ENCODE results near the gene PDGFB.

The PDGFB gene

DNA sequence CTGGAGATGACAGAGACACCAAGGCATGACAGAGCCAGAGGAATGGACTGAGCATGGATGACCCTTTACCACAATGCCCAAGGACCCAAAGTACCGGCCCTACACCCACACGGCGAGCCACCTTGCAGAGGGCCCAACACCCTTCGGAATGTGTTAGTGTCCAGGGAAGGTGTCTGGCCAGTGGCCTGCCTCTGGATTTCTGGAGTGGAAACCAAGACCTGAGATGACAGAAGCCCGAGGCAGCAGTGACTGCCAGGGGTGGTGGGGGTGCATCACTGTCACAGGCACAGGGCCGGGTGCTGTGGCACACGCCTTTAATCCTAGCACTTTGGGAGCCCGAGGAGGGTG, 28.7 kb downstream of the PDGFB start:
- Histone ChIP-seq H3K4me3 (ENCODE audit: severe bottlenecking) (no peak overlapping the region), H3K9me3 (ENCODE audit: severe bottlenecking) (no peaks in the 10 kb centered on the region), H3K27ac (ENCODE audit: poor library complexity, severe bottlenecking) (peak overlapping the region; percentile 97), H3K27me3 (ENCODE audit: insufficient read depth, poor library complexity, severe bottlenecking) (no peaks in the 10 kb centered on the region), H3K4me1 (ENCODE audit: insufficient read depth, poor library complexity, severe bottlenecking) (peaks cover 36% of the 10 kb centered on the region), H3K36me3 (ENCODE audit: low read depth) (no peaks in the 10 kb centered on the region)
- ATAC-seq (ENCODE audit: low read depth) = no peak
- peak; percentile 19 for DNase-seq (ENCODE audit: low spot score)
- TF ChIP-seq, protein P1, sequence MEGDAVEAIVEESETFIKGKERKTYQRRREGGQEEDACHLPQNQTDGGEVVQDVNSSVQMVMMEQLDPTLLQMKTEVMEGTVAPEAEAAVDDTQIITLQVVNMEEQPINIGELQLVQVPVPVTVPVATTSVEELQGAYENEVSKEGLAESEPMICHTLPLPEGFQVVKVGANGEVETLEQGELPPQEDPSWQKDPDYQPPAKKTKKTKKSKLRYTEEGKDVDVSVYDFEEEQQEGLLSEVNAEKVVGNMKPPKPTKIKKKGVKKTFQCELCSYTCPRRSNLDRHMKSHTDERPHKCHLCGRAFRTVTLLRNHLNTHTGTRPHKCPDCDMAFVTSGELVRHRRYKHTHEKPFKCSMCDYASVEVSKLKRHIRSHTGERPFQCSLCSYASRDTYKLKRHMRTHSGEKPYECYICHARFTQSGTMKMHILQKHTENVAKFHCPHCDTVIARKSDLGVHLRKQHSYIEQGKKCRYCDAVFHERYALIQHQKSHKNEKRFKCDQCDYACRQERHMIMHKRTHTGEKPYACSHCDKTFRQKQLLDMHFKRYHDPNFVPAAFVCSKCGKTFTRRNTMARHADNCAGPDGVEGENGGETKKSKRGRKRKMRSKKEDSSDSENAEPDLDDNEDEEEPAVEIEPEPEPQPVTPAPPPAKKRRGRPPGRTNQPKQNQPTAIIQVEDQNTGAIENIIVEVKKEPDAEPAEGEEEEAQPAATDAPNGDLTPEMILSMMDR (IDR thresholded peaks at IDR 0.05; ENCODE audit: poor library complexity, severe bottlenecking) = no peak

DNA sequence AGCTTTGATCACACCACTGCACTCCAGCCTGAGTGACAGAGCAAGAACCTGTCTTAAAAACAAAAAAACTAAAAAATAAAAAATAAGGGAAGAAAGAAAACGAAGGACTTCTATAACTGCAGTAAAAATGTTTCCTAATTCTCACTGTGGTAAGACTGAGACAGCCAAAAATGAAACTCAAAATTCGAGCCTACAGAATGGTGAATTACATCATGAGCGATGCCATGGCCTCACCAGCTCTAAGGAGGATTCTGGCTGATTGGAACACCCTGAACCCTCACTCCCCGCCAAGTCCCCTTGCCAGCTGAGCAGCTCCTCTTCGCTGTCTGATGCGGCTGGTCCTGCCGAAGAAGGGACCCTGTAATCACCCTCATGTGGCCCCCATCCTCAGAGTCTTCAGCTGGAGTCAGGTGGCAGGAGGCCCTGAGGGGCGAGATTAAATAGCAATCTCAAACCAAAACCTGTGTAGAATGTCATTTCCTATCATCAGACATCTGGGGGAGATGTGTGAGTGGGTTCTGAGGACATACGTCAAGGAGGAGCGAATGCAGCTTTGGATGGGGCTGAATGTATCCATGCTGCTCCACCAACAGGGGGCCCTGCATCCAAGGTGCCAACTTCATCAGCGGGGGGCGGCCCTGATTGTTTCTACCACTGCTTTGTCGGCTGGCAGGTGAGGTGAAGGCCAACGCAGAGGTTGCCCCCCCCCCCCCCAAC, 29.2 kb downstream of the PDGFB start:
- Histone ChIP-seq H3K36me3 (ENCODE audit: low read depth) (no peaks in the 10 kb centered on the region), H3K4me3 (ENCODE audit: severe bottlenecking) (no peak overlapping the region), H3K27me3 (ENCODE audit: insufficient read depth, poor library complexity, severe bottlenecking) (no peaks in the 10 kb centered on the region), H3K9me3 (ENCODE audit: severe bottlenecking) (no peaks in the 10 kb centered on the region), H3K4me1 (ENCODE audit: insufficient read depth, poor library complexity, severe bottlenecking) (peaks cover 33% of the 10 kb centered on the region), H3K27ac (ENCODE audit: poor library complexity, severe bottlenecking) (peak overlapping the region; percentile 97)
- DNase-seq (ENCODE audit: low spot score) (peak; percentile 32), ATAC-seq (ENCODE audit: low read depth) (no peak)
- TF ChIP-seq, protein P1 (IDR thresholded peaks at IDR 0.05; ENCODE audit: poor library complexity, severe bottlenecking) = no peak

DNA sequence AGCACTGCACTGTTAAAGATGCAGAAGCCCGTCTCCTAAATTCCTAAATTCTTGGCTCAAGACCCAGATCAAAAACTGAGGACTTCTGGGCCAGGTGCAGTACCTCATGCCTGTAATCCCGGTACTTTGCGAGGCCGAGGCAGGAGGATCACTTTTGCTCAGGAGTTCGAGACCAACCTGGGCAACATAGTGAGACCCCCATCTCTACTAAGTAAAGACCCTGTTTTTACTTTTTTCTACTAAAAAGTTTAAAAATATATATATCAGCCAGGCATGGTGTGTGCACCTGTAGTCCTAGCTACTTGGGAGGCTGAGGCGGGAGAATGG, 29.7 kb downstream of the PDGFB start:
- no peak for ATAC-seq (ENCODE audit: low read depth)
- Histone ChIP-seq H3K4me1 (ENCODE audit: insufficient read depth, poor library complexity, severe bottlenecking) (peaks cover 33% of the 10 kb centered on the region), H3K4me3 (ENCODE audit: severe bottlenecking) (no peak overlapping the region), H3K27ac (ENCODE audit: poor library complexity, severe bottlenecking) (peak overlapping the region; percentile 97), H3K9me3 (ENCODE audit: severe bottlenecking) (no peaks in the 10 kb centered on the region), H3K27me3 (ENCODE audit: insufficient read depth, poor library complexity, severe bottlenecking) (no peaks in the 10 kb centered on the region), H3K36me3 (ENCODE audit: low read depth) (no peaks in the 10 kb centered on the region)
- peak; percentile 12 for DNase-seq (ENCODE audit: low spot score)
- TF ChIP-seq, protein P1 (IDR thresholded peaks at IDR 0.05; ENCODE audit: poor library complexity, severe bottlenecking) = no peak

DNA sequence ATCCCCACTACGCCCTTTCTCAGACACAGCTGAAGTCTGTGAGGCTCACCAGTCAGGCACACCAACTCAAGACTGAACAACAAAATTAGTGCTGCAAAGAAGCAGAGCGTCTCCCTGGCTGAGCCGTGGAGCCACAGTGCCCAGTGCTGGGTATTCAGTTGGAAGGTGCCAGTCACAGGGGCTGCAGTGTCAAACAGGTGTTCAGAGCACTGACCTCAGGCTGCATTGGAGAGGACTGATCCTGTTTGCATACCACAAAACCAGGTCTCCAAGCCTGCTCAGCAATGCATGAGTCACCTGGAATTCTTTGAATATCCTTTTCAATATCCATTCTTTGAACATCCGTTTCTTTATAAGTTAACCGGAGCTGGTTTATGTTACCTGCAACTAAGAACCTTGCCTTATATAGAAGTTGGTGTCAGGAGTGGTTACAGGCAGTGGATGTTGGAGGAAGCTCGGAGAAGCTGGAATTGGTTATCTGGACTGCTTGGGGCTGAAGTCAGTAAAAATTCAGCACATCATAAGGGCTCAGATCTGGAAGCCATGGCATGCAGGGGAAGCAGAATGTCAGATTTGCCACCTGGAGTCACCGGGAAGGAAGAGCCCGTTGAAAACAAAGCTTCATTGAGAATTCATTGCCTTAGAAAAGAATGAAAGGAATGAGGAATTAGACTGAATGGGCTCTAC, 30.3 kb downstream of the PDGFB start:
- Histone ChIP-seq H3K27ac (ENCODE audit: poor library complexity, severe bottlenecking) (peak overlapping the region; percentile 97), H3K4me3 (ENCODE audit: severe bottlenecking) (peak overlapping the region; percentile 20), H3K9me3 (ENCODE audit: severe bottlenecking) (no peaks in the 10 kb centered on the region), H3K27me3 (ENCODE audit: insufficient read depth, poor library complexity, severe bottlenecking) (no peaks in the 10 kb centered on the region), H3K36me3 (ENCODE audit: low read depth) (no peaks in the 10 kb centered on the region), H3K4me1 (ENCODE audit: insufficient read depth, poor library complexity, severe bottlenecking) (peaks cover 33% of the 10 kb centered on the region)
- TF ChIP-seq, protein P1 (IDR thresholded peaks at IDR 0.05; ENCODE audit: poor library complexity, severe bottlenecking) = no peak
- peak; percentile 83 for DNase-seq (ENCODE audit: low spot score)
- ATAC-seq (ENCODE audit: low read depth) = peak; percentile 86

DNA sequence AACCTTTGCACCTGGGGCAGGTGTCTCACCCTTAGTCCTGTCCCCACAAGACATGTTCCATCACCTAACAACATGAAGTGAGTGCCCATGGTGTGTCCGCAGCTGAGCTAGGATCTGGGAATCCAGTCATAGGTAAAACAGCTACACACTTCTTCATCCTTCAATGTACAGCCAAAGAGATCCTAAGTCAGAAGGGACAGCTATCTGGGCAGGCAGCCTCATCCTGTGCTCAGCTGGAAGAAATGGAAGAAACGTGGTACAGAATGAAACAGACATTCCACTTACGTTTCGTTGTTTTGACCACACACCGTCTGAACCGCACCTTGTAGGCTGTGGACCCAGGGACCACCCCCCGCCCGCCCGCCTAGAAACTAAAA, 30.8 kb downstream of the PDGFB start:
- DNase-seq (ENCODE audit: low spot score) (peak; percentile 29), ATAC-seq (ENCODE audit: low read depth) (peak; percentile 5)
- TF ChIP-seq, protein P1 (IDR thresholded peaks at IDR 0.05; ENCODE audit: poor library complexity, severe bottlenecking) = no peak
- Histone ChIP-seq H3K4me1 (ENCODE audit: insufficient read depth, poor library complexity, severe bottlenecking) (peaks cover 33% of the 10 kb centered on the region), H3K36me3 (ENCODE audit: low read depth) (no peaks in the 10 kb centered on the region), H3K27ac (ENCODE audit: poor library complexity, severe bottlenecking) (peak overlapping the region; percentile 97), H3K4me3 (ENCODE audit: severe bottlenecking) (peak overlapping the region; percentile 20), H3K27me3 (ENCODE audit: insufficient read depth, poor library complexity, severe bottlenecking) (no peaks in the 10 kb centered on the region), H3K9me3 (ENCODE audit: severe bottlenecking) (no peaks in the 10 kb centered on the region)
